GM18507 (cell line): ENCODE results near the gene RNF227.

Experiments used
- DNase-seq: peaks from one replicate; pipeline ENCODE4 v3.0.0; 2011; ENCODE audit warnings: low read depth; ENCODE audit not compliant: insufficient read length; ENCODE audit errors: extremely low spot score
- FAIRE-seq: peaks from 2 replicates; lab custom pipeline; 2011; peaks lifted over from hg19 to GRCh38; lab: Jason Lieb, UNC

The RNF227 gene

DNA sequence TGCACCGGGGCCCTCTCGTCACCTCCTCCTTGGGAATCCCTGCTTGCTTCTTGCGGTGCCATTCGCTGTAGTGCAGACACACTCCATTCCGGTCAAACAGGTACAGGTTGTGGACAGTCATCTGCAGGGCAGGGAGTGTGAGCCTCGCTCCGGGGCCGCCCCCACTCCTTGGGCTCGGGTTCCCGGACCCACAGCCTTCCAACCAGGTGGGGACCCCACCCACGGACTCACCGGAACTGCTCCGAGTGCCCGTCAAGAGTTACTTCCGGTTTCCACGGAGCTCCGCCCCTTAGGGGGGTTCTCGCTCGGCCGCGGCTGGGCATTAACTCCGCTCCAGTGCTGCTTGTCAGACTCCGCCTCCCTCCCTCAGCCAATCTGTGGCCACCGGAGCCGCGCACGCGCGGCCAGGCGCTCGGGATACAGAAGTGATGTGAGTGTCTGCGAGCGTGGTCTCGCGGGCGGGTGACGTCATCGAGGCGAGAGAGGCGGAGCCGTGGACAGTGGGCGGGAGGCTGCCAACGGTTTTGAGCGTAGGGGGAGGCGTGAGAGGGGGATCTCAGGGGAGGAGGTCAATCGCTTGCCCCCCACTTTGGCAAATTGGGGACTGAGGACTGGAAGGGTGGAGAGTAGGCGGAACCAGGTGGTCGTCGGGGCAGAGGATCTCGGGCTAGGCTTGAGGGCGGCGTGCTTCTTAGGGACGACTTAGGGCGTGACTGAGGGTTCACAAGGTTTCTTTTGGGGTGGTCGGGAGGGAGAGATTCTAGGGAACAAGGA lies 15.8 kb upstream of the RNF227 start, which contains the start of the genes CNTROB and TRAPPC1:
CNTROB (plus strand) TSS at position 498 of the 774 bp plus-strand sequence. CDS start 874 bp downstream, outside the sequence.
TRAPPC1 (minus strand) TSS at position 238 of the 774 bp plus-strand sequence; CDS start at position 121, 117 bp downstream.
- DNase-seq (peak; percentile 100), FAIRE-seq (peak; percentile 99)

GRCh38 chr17:7930841-7931631 lies 14.9 kb upstream of the RNF227 start:
- DNase-seq (no peak), FAIRE-seq (peak; percentile 33)

- DNase-seq = no peak
- peak; percentile 87 for FAIRE-seq
These were observed 13.3 kb upstream of the RNF227 start, which contains the start of gene KCNAB3 for GRCh38 chr17:7929158-7930023. Gene KCNAB3, minus strand, starts transcription at chr17:7929856. Its CDS starts 421 bp downstream, at chr17:7929435.

GRCh38 chr17:7927596-7927995 lies 11.5 kb upstream of the RNF227 start:
- DNase-seq (no peak), FAIRE-seq (no peak)

- peak; percentile 69 for FAIRE-seq
These were observed 6.9 kb upstream of the RNF227 start for GRCh38 chr17:7922845-7923628.

DNA sequence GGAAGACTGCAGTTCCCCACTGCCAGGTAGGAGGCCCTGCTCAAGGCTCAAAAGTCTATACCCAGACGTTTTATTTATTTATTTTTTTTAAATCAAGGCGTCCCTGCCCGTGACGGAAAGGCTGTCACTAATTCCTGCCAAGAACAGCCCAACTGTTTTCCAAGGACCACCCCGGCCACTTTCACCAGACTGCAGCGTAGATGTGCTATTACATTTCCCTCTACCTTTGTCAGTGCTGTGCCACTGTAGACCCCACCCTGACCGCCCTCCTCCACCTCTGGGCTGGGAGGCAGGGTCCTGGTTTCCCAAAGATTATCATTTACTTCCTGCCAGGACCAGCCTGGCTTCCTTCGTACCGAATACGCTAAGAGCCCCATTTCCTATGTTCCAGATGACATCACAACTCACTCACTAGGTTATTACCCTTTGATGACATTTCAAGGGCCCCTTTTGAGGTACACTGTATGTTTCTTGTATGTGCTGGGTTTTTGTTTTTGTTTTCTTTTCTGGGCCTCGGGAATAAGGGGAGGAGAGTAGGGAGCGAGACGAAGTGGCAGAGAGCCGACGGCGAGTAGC lies 6.3 kb upstream of the RNF227 start:
- FAIRE-seq = no peak
- DNase-seq = no peak

More at GRCh38 chr17:7922845-7923628, 6.9 kb upstream of the RNF227 start:
- DNase-seq = peak; percentile 62

DNA sequence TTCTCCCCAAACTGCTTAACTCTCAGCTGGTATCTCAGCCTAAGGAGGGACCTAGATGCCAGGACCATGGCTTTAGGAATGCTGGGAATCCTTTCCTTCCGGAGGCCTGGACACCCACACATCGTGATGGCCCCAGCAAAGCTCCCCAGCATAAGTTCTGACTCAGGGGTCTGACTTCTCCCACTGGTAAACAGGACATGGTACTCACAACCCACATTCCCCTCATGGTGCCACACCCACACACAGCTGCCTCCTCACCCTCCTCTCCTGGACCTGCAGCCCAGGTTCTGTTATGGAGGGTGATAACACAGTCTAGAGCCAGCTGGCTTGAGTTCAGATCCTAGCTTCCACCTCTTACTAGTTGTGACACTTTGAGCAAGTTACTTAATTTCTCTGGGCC lies 719 bp upstream of the RNF227 start:
- DNase-seq = no peak
- FAIRE-seq = no peak

DNA sequence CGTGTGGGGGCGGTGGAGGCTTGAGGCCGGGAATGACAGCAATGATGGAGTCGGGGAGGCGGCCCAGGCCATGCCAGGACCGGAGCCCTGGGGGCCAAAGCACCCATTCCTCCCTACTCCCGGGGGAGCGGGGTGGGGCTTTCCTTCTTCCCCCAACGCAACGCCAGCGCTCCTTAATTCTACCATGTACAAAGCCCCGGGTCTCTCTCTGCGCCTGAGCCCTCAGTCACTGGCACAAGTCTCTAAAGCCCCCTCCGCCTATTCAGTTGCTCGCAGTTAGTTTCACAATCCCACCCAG lies 245 bp upstream of the RNF227 start:
- FAIRE-seq (no peak), DNase-seq (no peak)

- FAIRE-seq (no peak), DNase-seq (no peak)
These were observed 894 bp downstream of the RNF227 start for GRCh38 chr17:7915179-7915610.

DNA sequence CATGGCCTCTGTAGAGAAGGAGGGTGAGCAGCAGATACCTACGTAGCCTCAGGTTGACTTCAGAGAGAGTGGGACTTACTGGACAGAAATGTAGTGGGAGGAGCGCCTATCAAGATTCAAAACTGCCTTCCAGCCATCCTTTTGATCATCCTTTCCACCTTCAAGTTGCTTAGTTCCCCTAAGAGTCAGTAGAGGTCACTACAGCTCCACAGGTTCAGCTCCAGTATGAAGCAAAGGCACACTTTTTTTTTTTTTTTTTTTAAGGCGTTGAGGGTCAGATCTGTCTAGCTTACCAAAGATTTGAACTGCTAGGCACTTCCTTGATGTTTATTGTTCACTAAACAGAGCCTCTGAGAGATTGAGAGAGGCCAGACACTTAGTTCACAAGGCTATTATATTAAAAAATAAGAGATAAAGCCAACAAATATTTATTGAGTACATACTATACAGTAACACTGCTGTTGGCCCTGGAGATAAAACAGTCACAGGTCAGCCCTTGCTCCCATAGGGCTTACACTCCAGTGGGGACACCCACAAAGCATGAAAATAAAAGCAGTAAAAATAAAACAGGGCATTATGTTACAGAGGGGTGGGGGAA lies 3.1 kb downstream of the RNF227 start:
- DNase-seq = no peak

GRCh38 chr17:7911116-7911515 lies 5.0 kb downstream of the RNF227 start:
- DNase-seq = no peak

More for the DNA sequence above, 3.1 kb downstream of the RNF227 start:
- peak; percentile 95 for FAIRE-seq

DNA sequence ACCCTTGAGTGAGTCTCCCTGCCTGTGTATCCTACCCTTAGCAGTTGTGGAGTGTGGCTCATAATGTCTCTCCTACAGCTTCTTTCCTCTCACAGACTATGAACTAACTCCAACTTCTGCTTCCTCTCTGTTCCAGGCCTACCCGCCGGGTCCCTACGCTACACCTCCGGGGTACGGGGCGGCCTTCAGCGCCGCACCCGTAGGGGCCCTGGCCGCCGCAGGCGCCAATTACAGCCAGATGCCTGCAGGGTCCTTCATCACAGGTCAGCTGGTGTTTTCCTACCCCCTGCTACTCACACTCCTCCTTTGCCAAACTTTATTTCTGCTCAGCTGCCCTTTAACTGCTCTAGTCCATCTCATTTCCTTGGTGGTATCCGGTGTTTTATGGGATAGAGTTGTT lies 5.4 kb downstream of the RNF227 start:
- no peak for FAIRE-seq
- DNase-seq = no peak

More at GRCh38 chr17:7911116-7911515, 5.0 kb downstream of the RNF227 start:
- FAIRE-seq = no peak

DNA sequence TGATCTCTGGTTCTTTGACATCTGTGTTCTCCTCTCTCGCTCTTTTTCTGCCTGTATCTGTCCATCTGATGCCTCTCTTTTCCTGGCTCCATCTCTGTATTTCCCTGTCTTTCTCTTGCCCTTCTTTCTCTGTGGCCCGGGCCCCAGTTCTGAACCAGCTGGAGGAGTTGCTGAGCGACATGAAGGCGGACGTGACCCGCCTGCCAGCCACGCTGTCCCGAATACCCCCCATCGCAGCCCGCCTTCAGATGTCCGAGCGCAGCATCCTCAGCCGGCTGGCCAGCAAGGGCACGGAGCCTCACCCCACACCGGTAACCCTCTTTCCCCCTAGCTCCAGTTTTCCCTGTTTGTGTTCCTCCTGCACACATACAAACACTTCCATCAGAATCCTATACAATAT lies 5.8 kb downstream of the RNF227 start:
- FAIRE-seq = no peak
- no peak for DNase-seq

- no peak for FAIRE-seq
- no peak for DNase-seq
These were observed 7.0 kb downstream of the RNF227 start for GRCh38 chr17:7909089-7909488.

DNA sequence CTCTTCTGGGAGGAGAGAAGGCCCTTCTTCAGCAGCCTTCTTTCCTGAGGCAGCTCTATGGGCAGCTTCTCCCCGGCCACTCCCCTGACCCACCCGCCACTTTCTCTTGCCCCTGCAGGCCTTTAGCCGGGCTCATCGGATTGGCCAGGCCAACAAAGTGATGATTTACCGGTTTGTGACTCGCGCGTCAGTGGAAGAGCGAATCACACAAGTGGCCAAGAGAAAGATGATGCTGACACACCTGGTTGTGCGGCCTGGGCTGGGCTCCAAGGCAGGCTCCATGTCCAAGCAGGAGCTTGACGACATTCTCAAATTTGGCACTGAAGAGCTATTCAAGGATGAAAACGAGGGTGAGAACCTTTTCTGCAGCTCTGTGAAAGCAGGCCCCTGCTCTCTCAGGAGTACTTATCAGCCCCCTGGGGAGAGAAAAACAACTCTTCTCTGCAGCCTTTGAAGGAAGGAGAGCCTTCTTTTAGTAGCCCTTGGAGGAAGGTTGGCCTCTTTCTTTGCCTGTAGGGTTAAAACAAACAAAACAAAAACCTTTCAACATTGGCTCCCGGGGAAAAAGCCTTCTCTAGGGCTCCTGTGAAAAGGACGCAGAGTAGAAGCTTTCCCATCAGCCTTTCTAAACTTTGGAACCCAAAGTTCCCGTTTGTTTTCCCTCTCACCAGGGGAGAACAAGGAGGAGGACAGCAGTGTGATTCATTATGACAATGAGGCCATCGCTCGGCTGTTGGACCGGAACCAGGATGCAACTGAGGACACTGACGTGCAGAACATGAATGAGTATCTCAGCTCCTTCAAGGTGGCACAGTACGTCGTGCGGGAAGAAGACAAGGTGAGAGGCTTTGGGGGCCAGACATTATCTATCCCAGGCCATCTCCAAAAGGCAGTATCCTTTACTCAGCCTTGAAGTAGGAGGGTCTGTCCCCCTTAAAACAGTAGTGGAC lies 12.7 kb downstream of the RNF227 start:
- FAIRE-seq = no peak

GRCh38 chr17:7897773-7898172 lies 18.3 kb downstream of the RNF227 start:
- no peak for DNase-seq
- FAIRE-seq = no peak

More for the DNA sequence above, 12.7 kb downstream of the RNF227 start:
- no peak for DNase-seq

- FAIRE-seq = no peak
These were observed 19.0 kb downstream of the RNF227 start for GRCh38 chr17:7897090-7897489.

More at GRCh38 chr17:7897090-7897489, 19.0 kb downstream of the RNF227 start:
- no peak for DNase-seq
